ENCODE measurements around the gene RDX.

GRCh38 chr11:110286298-110287040, 9.9 kb downstream of the RDX start:
- TF ChIP-seq FOSL2 (IDR thresholded peaks at IDR 0.05) (no peak), FOSL2 (CRISPR knock-in tag; IDR thresholded peaks at IDR 0.05) (no peak), E2F6 (IDR thresholded peaks at IDR 0.05; ENCODE audit: borderline replicate concordance, low read depth) (no peak), EP300 (IDR thresholded peaks at IDR 0.05) (no peak), POLR2A (IDR thresholded peaks at IDR 0.05; ENCODE audit: low read length) (no peak), RFX5 (IDR thresholded peaks at IDR 0.05) (no peak), CTCF (IDR thresholded peaks at IDR 0.05) (no peak), USF2 (IDR thresholded peaks at IDR 0.05) (no peak), JUNB (IDR thresholded peaks at IDR 0.05) (no peak)

Data from A549 (cell line).